Upper lobe of left lung (tissue), 4 donors: ENCODE data around the gene PJA2.
"Not testable (repeated sequence)": the region's sequence is repeated elsewhere in the genome, so short reads cannot be mapped to it uniquely, and the experiment has no call there.

Experiments used
- POLR2A ChIP-seq, 4 donors: fragments of 450-650 bp; IDR thresholded peaks; one replicate each; pipeline ENCODE4 v1.5.1; 2016 to 2017; ENCODE audit warnings: antibody characterized with exemption in 4 of 4, mild to moderate bottlenecking in 2 of 4
- TF ChIP-seq, protein P1 (sequence below), 6 experiments: fragments of 450-650 bp in 4 of 6; fragments of 200-600 bp in 2 of 6; sonication (generic) in 2 of 6; IDR thresholded peaks; one replicate each; pipeline ENCODE4 v1.5.1; 2016 to 2019; ENCODE audit warnings: antibody characterized with exemption in 6 of 6

DNA sequence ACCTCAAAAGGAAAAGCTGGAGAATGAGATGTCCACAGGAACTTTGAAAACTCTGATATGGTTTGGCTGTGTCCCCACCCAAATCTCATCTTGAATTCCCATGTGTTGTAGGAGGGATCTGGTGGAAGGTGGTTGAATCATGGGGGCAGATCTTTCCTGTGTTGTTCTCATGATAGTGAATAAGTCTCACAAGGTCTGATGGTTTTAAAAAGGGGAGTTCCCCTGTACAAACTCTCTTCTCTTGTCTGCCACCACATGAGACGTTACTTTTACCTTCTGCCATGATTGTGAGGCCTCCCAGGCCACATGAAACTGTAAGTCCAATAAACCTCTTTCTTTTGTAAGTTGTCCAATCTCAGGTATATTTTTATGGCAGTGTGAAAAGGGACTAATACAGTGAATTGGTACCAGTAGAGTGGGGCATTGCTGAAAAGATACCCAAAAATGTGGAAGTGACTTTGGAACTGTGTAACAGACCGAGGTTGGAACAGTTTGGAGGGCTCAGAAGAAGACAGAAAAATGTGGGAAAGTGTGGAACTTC is 4.2 kb upstream of the PJA2 start:
- TF ChIP-seq, protein P1, sequence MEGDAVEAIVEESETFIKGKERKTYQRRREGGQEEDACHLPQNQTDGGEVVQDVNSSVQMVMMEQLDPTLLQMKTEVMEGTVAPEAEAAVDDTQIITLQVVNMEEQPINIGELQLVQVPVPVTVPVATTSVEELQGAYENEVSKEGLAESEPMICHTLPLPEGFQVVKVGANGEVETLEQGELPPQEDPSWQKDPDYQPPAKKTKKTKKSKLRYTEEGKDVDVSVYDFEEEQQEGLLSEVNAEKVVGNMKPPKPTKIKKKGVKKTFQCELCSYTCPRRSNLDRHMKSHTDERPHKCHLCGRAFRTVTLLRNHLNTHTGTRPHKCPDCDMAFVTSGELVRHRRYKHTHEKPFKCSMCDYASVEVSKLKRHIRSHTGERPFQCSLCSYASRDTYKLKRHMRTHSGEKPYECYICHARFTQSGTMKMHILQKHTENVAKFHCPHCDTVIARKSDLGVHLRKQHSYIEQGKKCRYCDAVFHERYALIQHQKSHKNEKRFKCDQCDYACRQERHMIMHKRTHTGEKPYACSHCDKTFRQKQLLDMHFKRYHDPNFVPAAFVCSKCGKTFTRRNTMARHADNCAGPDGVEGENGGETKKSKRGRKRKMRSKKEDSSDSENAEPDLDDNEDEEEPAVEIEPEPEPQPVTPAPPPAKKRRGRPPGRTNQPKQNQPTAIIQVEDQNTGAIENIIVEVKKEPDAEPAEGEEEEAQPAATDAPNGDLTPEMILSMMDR (IDR thresholded peaks at IDR 0.05) = not testable (repeated sequence)
- TF ChIP-seq POLR2A (IDR thresholded peaks at IDR 0.05) = not testable (repeated sequence)
